IMR-90 (cell line): Measurements from ENCODE around the gene VPS50. TPM values are rescaled to one million over a fixed set of nuclear protein-coding genes. Genes with fewer than 3 reads are reported as not detected.
"Not testable (repeated sequence)": the region's sequence is repeated elsewhere in the genome, so short reads cannot be mapped to it uniquely, and the experiment has no call there.

Source experiments
- ATAC-seq: fragments of 200-7000 bp; cut with Tn5 transposase; 2 replicates; pipeline ENCODE4 v1.9.1; 2020; ENCODE audit warnings: low read depth, mild to moderate bottlenecking, moderate library complexity
- BruUV-seq: library from RNA; stranded (reverse); fragments of 400-500 nt; replicated peaks from 2 replicates; lab custom pipeline; 2021; lab: Mats Ljungman, UMichigan
- CTCF ChIA-PET: fragments of 300-600 bp; formaldehyde crosslinking; extraction: SDS; loops from one replicate; lab custom pipeline; 2021; ENCODE audit warnings: antibody characterized with exemption; lab: Yijun Ruan, JAX
- POLR2A ChIA-PET: fragments of 300-600 bp; sonication (Branson Sonifier 250); formaldehyde crosslinking; loops from one replicate; lab custom pipeline; 2022; ENCODE audit warnings: antibody characterized with exemption; ENCODE audit not compliant: unreplicated experiment; lab: Charles Lee
- DNase-seq: peaks from one replicate; pipeline ENCODE4 v3.0.0; 2013
- H2AFZ ChIP-seq: replicated peaks from 2 replicates; pipeline ENCODE3; 2013; ENCODE audit warnings: low read length, mild to moderate bottlenecking; ENCODE audit not compliant: poor library complexity
- H2AK5ac ChIP-seq: 2 replicates; pipeline ENCODE4 v1.6.1; 2013; ENCODE audit warnings: low read depth, low read length, inconsistent platforms
- H2AK9ac ChIP-seq: replicated peaks from 2 replicates; pipeline ENCODE3; 2013; ENCODE audit warnings: mild to moderate bottlenecking, low read depth, low read length, moderate library complexity; ENCODE audit not compliant: poor library complexity
- H2BK120ac ChIP-seq: 2 replicates; pipeline ENCODE4 v1.6.1; 2013; ENCODE audit warnings: low read depth, low read length, inconsistent platforms
- H2BK15ac ChIP-seq: 3 replicates; pipeline ENCODE4 v1.6.1; 2013; ENCODE audit warnings: low read depth, low read length, inconsistent platforms
- H2BK20ac ChIP-seq: 2 replicates; pipeline ENCODE4 v1.6.1; 2013; ENCODE audit warnings: low read depth, mild to moderate bottlenecking, inconsistent platforms, low read length, moderate library complexity
- H2BK5ac ChIP-seq: 2 replicates; pipeline ENCODE4 v1.6.1; 2013; ENCODE audit warnings: mild to moderate bottlenecking, low read depth, low read length, inconsistent platforms; ENCODE audit not compliant: poor library complexity, severe bottlenecking
- H3K14ac ChIP-seq: replicated peaks from 2 replicates; pipeline ENCODE4 v1.6.1; 2013; ENCODE audit warnings: low read depth, low read length, inconsistent platforms
- H3K18ac ChIP-seq: 2 replicates; pipeline ENCODE4 v1.6.1; 2013; ENCODE audit warnings: low read depth, low read length, control low read depth
- H3K23ac ChIP-seq: 2 replicates; pipeline ENCODE4 v1.6.1; 2013; ENCODE audit warnings: low read depth, low read length, inconsistent platforms
- H3K27ac ChIP-seq: 2 replicates; pipeline ENCODE4 v1.5.1; 2013; ENCODE audit warnings: mild to moderate bottlenecking, control low read depth, low read length; ENCODE audit not compliant: insufficient read depth
- H3K27me3 ChIP-seq: 2 replicates; pipeline ENCODE4 v1.6.1; 2013; ENCODE audit warnings: low read length; ENCODE audit not compliant: control insufficient read depth, insufficient read depth
- H3K36me3 ChIP-seq: 2 replicates; pipeline ENCODE4 v1.6.1; 2013; ENCODE audit warnings: low read length, mixed read lengths; ENCODE audit not compliant: control insufficient read depth, insufficient read depth
- H3K4ac ChIP-seq: 2 replicates; pipeline ENCODE4 v1.6.1; 2013; ENCODE audit warnings: low read depth, low read length, inconsistent platforms
- H3K4me1 ChIP-seq: 2 replicates; pipeline ENCODE4 v1.6.1; 2013; ENCODE audit warnings: low read length, mixed read lengths; ENCODE audit not compliant: control insufficient read depth, insufficient read depth
- H3K4me2 ChIP-seq: 2 replicates; pipeline ENCODE4 v1.6.1; 2013; ENCODE audit warnings: low read depth, mild to moderate bottlenecking, control low read depth, low read length, moderate library complexity
- H3K4me3 ChIP-seq: 2 replicates; pipeline ENCODE4 v1.5.1; 2013; ENCODE audit warnings: low read depth, mild to moderate bottlenecking, control low read depth, low read length, moderate library complexity; ENCODE audit not compliant: insufficient read depth
- H3K56ac ChIP-seq: 2 replicates; pipeline ENCODE4 v1.6.1; 2013; ENCODE audit warnings: low read length, inconsistent platforms; ENCODE audit not compliant: insufficient read depth; ENCODE audit errors: extremely low read depth
- H3K79me1 ChIP-seq, 2 experiments: 2 replicates each; pipeline ENCODE4 v1.6.1; 2013; ENCODE audit warnings: low read length in 2 of 2, inconsistent platforms in 1 of 2, low read depth in 1 of 2
- H3K9ac ChIP-seq: 2 replicates; pipeline ENCODE4 v1.6.1; 2013; ENCODE audit warnings: low read depth, low read length, control low read depth
- H3K9me1 ChIP-seq: 2 replicates; pipeline ENCODE4 v1.6.1; 2013; ENCODE audit warnings: low read length, inconsistent platforms; ENCODE audit not compliant: insufficient read depth
- H3K9me3 ChIP-seq: 2 replicates; pipeline ENCODE4 v1.6.1; 2013; ENCODE audit warnings: low read length; ENCODE audit not compliant: control insufficient read depth, insufficient read depth
- H4K20me1 ChIP-seq: 2 replicates; pipeline ENCODE4 v1.6.1; 2013; ENCODE audit warnings: low read length, inconsistent platforms; ENCODE audit not compliant: insufficient read depth
- H4K5ac ChIP-seq: 2 replicates; pipeline ENCODE4 v1.6.1; 2013; ENCODE audit warnings: mild to moderate bottlenecking, low read depth, low read length, control low read depth
- H4K8ac ChIP-seq, 2 experiments: 2 replicates each; pipeline ENCODE4 v1.6.1; 2013; ENCODE audit warnings: low read depth in 2 of 2, low read length in 2 of 2, control low read depth in 1 of 2, inconsistent platforms in 1 of 2
- H4K91ac ChIP-seq: 2 replicates; pipeline ENCODE4 v1.6.1; 2013; ENCODE audit warnings: low read depth, low read length, inconsistent platforms; ENCODE audit not compliant: insufficient read depth
- FOS ChIP-seq: fragments of 150-350 bp; IDR thresholded peaks from 2 replicates; pipeline ENCODE4 v1.6.1; 2016; ENCODE audit warnings: low read depth, low read length
- WGBS, 2 experiments: methylation state at CpG; one replicate each; pipeline versions ENCODE4 v1.1.5 to v1.1.7; 2013; ENCODE audit warnings: missing lambda C conversion rate in 2 of 2; ENCODE audit not compliant: insufficient read length in 1 of 2; ENCODE audit errors: extremely low coverage in 2 of 2; 5-methylcytosine and 5-hydroxymethylcytosine counted together
- dilution Hi-C: fragments of 300-500 bp; cut with HindIII; formaldehyde crosslinking; loops from one replicate; pipeline ENCODE4 v1.14.3; 2018; ENCODE audit warnings: low sequenced_read_pairs; ENCODE audit not compliant: unreplicated experiment
- in situ Hi-C: fragments of 300-500 bp; cut with MboI; formaldehyde crosslinking; loops from 3 replicates; pipeline ENCODE4 v1.14.3; 2019; ENCODE audit warnings: low sequenced_read_pairs, inconsistent platforms, mixed read lengths
- intact Hi-C: fragments of 100-400 bp; cut with micrococcal nuclease; formaldehyde crosslinking; loops from 2 replicates; pipeline ENCODE4 v1.10.0; 2022
- polyA plus RNA-seq, 3 experiments: library from polyadenylated mRNA; depleted of rRNA; stranded (reverse); fragments of >200 nt; gene quantifications; 2 replicates each; pipeline ENCODE4 v1.2.3, GENCODE V29; 2012; ENCODE audit warnings: low replicate concordance in 1 of 3
- total RNA-seq: library from RNA; depleted of rRNA; stranded (reverse); fragments of >200 nt; gene quantifications from 2 replicates; pipeline ENCODE4 v1.2.3, GENCODE V29; 2012

The VPS50 gene
- total and polyA plus RNA-seq, 2 of the 4 experiments (the other 2 are of a cell fraction), result 7.1 to 22.0 TPM

GRCh38 chr7:93367254-93367653 is 135.1 kb downstream of the VPS50 start:
- BruUV-seq, result no TSS peak
- Histone ChIP-seq H2AK5ac (no peak overlapping the region), H2BK20ac (no peak overlapping the region), H3K9ac (no peak overlapping the region), H3K56ac (no peak overlapping the region), H3K4me2 (no peak overlapping the region), H3K9me3 (no peaks in the 10 kb centered on the region), H4K20me1 (no peaks in the 10 kb centered on the region), H2BK5ac (no peak overlapping the region), H3K4me3 (no peak overlapping the region), H3K23ac (no peak overlapping the region), H3K18ac (no peak overlapping the region), H3K27ac (no peak overlapping the region), H2BK120ac (no peak overlapping the region), H2BK15ac (no peak overlapping the region), H2AK9ac (no peak overlapping the region), H3K9me1 (no peaks in the 10 kb centered on the region), H2AFZ (no peak overlapping the region), H4K8ac (no peak overlapping the region), H3K27me3 (no peaks in the 10 kb centered on the region), H3K79me1 (no peaks in the 10 kb centered on the region), H4K5ac (no peak overlapping the region), H3K36me3 (no peaks in the 10 kb centered on the region), H3K14ac (no peak overlapping the region), H4K91ac (no peak overlapping the region), H3K4ac (no peak overlapping the region), H3K4me1 (no peaks in the 10 kb centered on the region)
- in situ Hi-C loops (no loop called here), dilution Hi-C loops (no loop called here), intact Hi-C loops (no loop called here)
- DNase-seq, result no peak
- TF ChIP-seq FOS, result no peak
- ChIA-PET POLR2A (interaction anchor here (0.6 kb wide), 1 partner anchor 34 kb away, joined by 7 read pairs; no protein-coding TSS in a partner anchor), CTCF (interaction anchor here (0.7 kb wide), 1 partner anchor 614 kb away, joined by 3 read pairs; no protein-coding TSS in a partner anchor)
- no peak; the same call in 1 of the 2 replicates for ATAC-seq
- WGBS, 2 experiments, result no CpG with 5 or more reads among the region's 2 CpGs

DNA sequence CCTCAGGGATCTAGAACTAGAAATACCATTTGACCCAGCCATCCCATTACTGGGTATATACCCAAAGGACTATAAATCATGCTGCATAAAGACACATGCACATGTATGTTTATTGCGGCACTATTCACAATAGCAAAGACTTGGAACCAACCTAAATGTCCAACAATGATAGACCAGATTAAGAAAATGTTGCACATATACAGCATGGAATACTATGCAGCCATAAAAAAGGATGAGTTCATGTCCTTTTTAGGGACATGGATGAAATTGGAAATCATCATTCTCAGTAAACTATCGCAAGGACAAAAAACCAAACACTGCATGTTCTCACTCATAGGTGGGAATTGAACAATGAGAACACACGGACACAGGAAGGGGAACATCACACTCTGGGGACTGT is 138.8 kb downstream of the VPS50 start:
- H4K91ac ChIP-seq, H4K5ac ChIP-seq, H3K27me3 ChIP-seq, H2AFZ ChIP-seq, H2BK20ac ChIP-seq, POLR2A ChIA-PET, H4K8ac ChIP-seq, H3K18ac ChIP-seq, H3K4me1 ChIP-seq, CTCF ChIA-PET, H3K36me3 ChIP-seq, intact Hi-C loops, ATAC-seq, H3K9ac ChIP-seq, H3K4ac ChIP-seq, H3K23ac ChIP-seq, H3K14ac ChIP-seq, H2BK120ac ChIP-seq, H4K20me1 ChIP-seq, H2BK15ac ChIP-seq, H3K79me1 ChIP-seq, H3K4me2 ChIP-seq, dilution Hi-C loops, H3K9me1 ChIP-seq, H3K27ac ChIP-seq, BruUV-seq, H3K56ac ChIP-seq, DNase-seq, H3K4me3 ChIP-seq, H2AK9ac ChIP-seq, H3K9me3 ChIP-seq, H2AK5ac ChIP-seq, in situ Hi-C loops, H2BK5ac ChIP-seq: not testable (repeated sequence)
- WGBS, 2 experiments, result no CpG with 5 or more reads among the region's 3 CpGs
